GM23338 (cell line): ENCODE results near the gene AMZ1. TPM values are rescaled to one million over a fixed set of nuclear protein-coding genes. Genes with fewer than 3 reads are reported as not detected.
A peak's percentile ranks its signal among the peaks of the same experiment; 100 is the strongest.

Source experiments
- ATAC-seq: fragments of 200-7000 bp; cut with Tn5 transposase; 3 replicates; pipeline ENCODE4 v1.9.1; 2020
- DNase-seq: peaks from one replicate; pipeline ENCODE4 v3.0.0-alpha.2; 2015; ENCODE audit warnings: low spot score
- H2AFZ ChIP-seq: fragments of 200-600 bp; sonication (generic); 2 replicates; pipeline ENCODE4 v1.8.0; 2016; ENCODE audit warnings: antibody characterized with exemption, mild to moderate bottlenecking, moderate library complexity
- H3F3A ChIP-seq: fragments of 200-600 bp; sonication (generic); replicated peaks from 2 replicates; pipeline ENCODE4 v1.8.0; 2017; ENCODE audit warnings: antibody characterized with exemption, mixed run types, low read depth
- H3K27ac ChIP-seq: fragments of 200-600 bp; sonication (generic); 2 replicates; pipeline ENCODE4 v1.6.1; 2016; ENCODE audit warnings: low read depth
- H3K27me3 ChIP-seq: fragments of 200-600 bp; sonication (generic); 2 replicates; pipeline ENCODE4 v1.8.0; 2016; ENCODE audit warnings: mild to moderate bottlenecking, mixed run types, moderate library complexity; ENCODE audit not compliant: insufficient read depth
- H3K36me3 ChIP-seq: fragments of 200-600 bp; sonication (generic); 2 replicates; pipeline ENCODE4 v1.8.0; 2016; ENCODE audit warnings: mild to moderate bottlenecking; ENCODE audit not compliant: insufficient read depth
- H3K4me1 ChIP-seq: fragments of 200-600 bp; sonication (generic); 2 replicates; pipeline ENCODE4 v1.8.0; 2016; ENCODE audit warnings: mild to moderate bottlenecking, moderate library complexity; ENCODE audit not compliant: insufficient read depth
- H3K4me2 ChIP-seq: fragments of 200-600 bp; sonication (generic); 2 replicates; pipeline ENCODE4 v1.7.1; 2017; ENCODE audit warnings: mixed run types
- H3K4me3 ChIP-seq: fragments of 200-600 bp; sonication (generic); 2 replicates; pipeline ENCODE4 v1.6.1; 2016; ENCODE audit warnings: mixed run types
- H3K79me2 ChIP-seq: fragments of 200-600 bp; sonication (generic); replicated peaks from 2 replicates; pipeline ENCODE4 v1.8.0; 2017; ENCODE audit warnings: mild to moderate bottlenecking; ENCODE audit not compliant: insufficient read depth
- H3K9me2 ChIP-seq: fragments of 200-600 bp; sonication (generic); 2 replicates; pipeline ENCODE4 v1.8.0; 2017; ENCODE audit not compliant: insufficient read depth
- H4K20me1 ChIP-seq: fragments of 200-600 bp; sonication (generic); replicated peaks from 2 replicates; pipeline ENCODE4 v1.8.0; 2017; ENCODE audit warnings: mild to moderate bottlenecking; ENCODE audit not compliant: insufficient read depth
- H3K27ac Mint-ChIP-seq: 2 replicates; pipeline ENCODE4 v1.8.0; 2020; ENCODE audit warnings: inconsistent platforms, mild to moderate bottlenecking, moderate library complexity, mixed read lengths
- H3K27me3 Mint-ChIP-seq: 3 replicates; pipeline ENCODE4 v1.8.0; 2022; ENCODE audit warnings: low read depth, mild to moderate bottlenecking, moderate library complexity, mixed read lengths, inconsistent platforms; ENCODE audit not compliant: insufficient read depth, poor library complexity
- H3K36me3 Mint-ChIP-seq: 3 replicates; pipeline ENCODE4 v1.8.0; 2021; ENCODE audit warnings: low read depth, mild to moderate bottlenecking, inconsistent platforms, moderate library complexity, mixed read lengths
- H3K4me1 Mint-ChIP-seq: 3 replicates; pipeline ENCODE4 v1.8.0; 2020; ENCODE audit warnings: mild to moderate bottlenecking, inconsistent platforms, mixed read lengths
- H3K4me3 Mint-ChIP-seq: 3 replicates; pipeline ENCODE4 v1.8.0; 2021; ENCODE audit warnings: moderate library complexity, mild to moderate bottlenecking, inconsistent platforms, mixed read lengths
- H3K9me3 Mint-ChIP-seq: 3 replicates; pipeline ENCODE4 v1.8.0; 2020; ENCODE audit warnings: moderate library complexity, mild to moderate bottlenecking, inconsistent platforms, mixed read lengths
- CREB1 ChIP-seq: fragments of 250-450 bp; sonication (Bioruptor Pico); IDR thresholded peaks from 2 replicates; pipeline ENCODE4 v1.5.0; 2020; ENCODE audit warnings: low read depth, mild to moderate bottlenecking, moderate library complexity
- EZH2phosphoT487 ChIP-seq: fragments of 200-600 bp; sonication (generic); IDR thresholded peaks from one replicate; pipeline ENCODE4 v1.8.1; 2018; ENCODE audit warnings: antibody characterized with exemption; ENCODE audit not compliant: unreplicated experiment
- NANOG ChIP-seq: IDR thresholded peaks from 2 replicates; pipeline ENCODE4 v1.6.1; 2016; ENCODE audit warnings: antibody characterized with exemption, borderline replicate concordance
- POLR2AphosphoS5 ChIP-seq: IDR thresholded peaks from 2 replicates; pipeline ENCODE4 v1.6.1; 2016; ENCODE audit warnings: antibody characterized with exemption, low read depth
- STAT1 ChIP-seq: IDR thresholded peaks from one replicate; pipeline ENCODE4 v1.6.1; 2016; ENCODE audit warnings: antibody characterized with exemption; ENCODE audit not compliant: unreplicated experiment
- ZNF114 ChIP-seq: fragments of 250-450 bp; sonication (Bioruptor Pico); IDR thresholded peaks from 2 replicates; pipeline ENCODE4 v1.5.0; 2020; ENCODE audit warnings: mild to moderate bottlenecking, moderate library complexity
- ZNF331 ChIP-seq: fragments of 250-450 bp; sonication (Bioruptor Pico); IDR thresholded peaks from 2 replicates; pipeline ENCODE4 v1.5.0; 2020; ENCODE audit warnings: low read depth, mild to moderate bottlenecking, moderate library complexity
- polyA plus RNA-seq: library from polyadenylated mRNA; unstranded; fragments of >200 nt; fragmentation: Nextera tagmentation; extraction: Ambion mirVana; gene quantifications from 2 replicates; pipeline ENCODE4 v1.2.1, GENCODE V29; 2016
- total RNA-seq: library from RNA; depleted of rRNA; stranded (reverse); fragments of >200 nt; shearing (Covaris generic); gene quantifications from 2 replicates; pipeline ENCODE4 v1.2.3, GENCODE V29; 2014
- TF ChIP-seq, protein P1 (sequence below): IDR thresholded peaks from one replicate; pipeline ENCODE4 v1.6.1; 2018; ENCODE audit warnings: antibody characterized with exemption; ENCODE audit not compliant: unreplicated experiment
- TF ChIP-seq, protein P2 (sequence below): fragments of 250-450 bp; sonication (Bioruptor Pico); IDR thresholded peaks from 2 replicates; pipeline ENCODE4 v1.5.0; 2020; ENCODE audit warnings: mild to moderate bottlenecking, moderate library complexity
- TF ChIP-seq, protein P3 (sequence below): IDR thresholded peaks from 2 replicates; pipeline ENCODE4 v1.6.1; 2016; ENCODE audit warnings: antibody characterized with exemption
- TF ChIP-seq, protein P4 (sequence below), 2 experiments: fragments of 200-600 bp in 1 of 2; sonication (generic) in 1 of 2; conservative IDR thresholded peaks; 2 replicates each; pipeline versions ENCODE4 v1.5.1 to v1.6.1; 2016 to 2017; ENCODE audit warnings: antibody characterized with exemption in 2 of 2, low read depth in 2 of 2, mild to moderate bottlenecking in 2 of 2, moderate library complexity in 1 of 2

Gene AMZ1
- total and polyA plus RNA-seq, 2 experiments from 2014 or later: 0.73 to 4.5 TPM

DNA sequence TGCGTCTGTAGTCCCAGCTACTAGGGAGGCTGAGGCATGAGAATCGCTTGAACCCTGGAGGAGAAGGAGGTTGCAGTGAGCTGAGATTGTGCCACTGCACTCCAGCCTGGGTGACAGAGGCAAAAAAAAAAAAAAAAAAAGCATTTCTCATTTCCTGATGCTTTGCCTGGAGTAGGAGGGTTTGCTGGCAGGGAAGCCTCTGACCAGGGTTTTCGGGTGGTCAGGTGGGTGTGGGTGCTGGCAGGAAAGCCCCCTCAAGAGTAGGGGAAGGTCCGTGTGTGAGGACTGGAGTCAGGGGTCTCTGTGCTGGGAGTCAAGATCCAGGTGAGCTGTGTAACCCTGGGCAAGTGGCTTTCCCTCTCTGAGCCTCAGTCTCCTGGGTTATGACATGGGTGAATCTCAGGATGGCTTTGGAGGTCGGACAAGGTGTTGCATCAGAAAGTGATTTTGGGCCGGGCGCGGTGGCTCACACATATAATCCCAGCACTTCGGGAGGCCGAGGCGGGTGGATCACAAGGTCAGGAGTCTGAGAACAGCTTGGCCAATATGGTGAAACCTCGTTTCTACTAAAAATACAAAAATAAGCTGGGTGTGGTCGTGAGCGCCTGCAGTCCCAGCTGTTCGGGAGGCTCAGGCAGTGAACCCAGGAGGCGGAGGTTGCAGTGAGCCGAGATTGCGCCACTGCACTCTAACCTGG is 3.2 kb downstream of the AMZ1 start:
- H3K27me3 ChIP-seq: peaks cover 25% of the 10 kb centered on the region
- no peaks in the 10 kb centered on the region for H3K9me2 ChIP-seq
- no peak overlapping the region for H2AFZ ChIP-seq
- ATAC-seq (no peak), DNase-seq (no peak)
- Mint-ChIP-seq H3K27ac (0 out of 2 replicates have a peak overlapping the region, but pooled peaks have one; percentile 14), H3K36me3 (no peaks in the 10 kb centered on the region), H3K4me1 (peaks cover 13% of the 10 kb centered on the region), H3K4me3 (no peak overlapping the region), H3K9me3 (no peaks in the 10 kb centered on the region), H3K27me3 (peaks cover 26% of the 10 kb centered on the region)
- no peaks in the 10 kb centered on the region for H4K20me1 ChIP-seq
- H3K4me3 ChIP-seq: no peak overlapping the region
- TF ChIP-seq, protein P1, sequence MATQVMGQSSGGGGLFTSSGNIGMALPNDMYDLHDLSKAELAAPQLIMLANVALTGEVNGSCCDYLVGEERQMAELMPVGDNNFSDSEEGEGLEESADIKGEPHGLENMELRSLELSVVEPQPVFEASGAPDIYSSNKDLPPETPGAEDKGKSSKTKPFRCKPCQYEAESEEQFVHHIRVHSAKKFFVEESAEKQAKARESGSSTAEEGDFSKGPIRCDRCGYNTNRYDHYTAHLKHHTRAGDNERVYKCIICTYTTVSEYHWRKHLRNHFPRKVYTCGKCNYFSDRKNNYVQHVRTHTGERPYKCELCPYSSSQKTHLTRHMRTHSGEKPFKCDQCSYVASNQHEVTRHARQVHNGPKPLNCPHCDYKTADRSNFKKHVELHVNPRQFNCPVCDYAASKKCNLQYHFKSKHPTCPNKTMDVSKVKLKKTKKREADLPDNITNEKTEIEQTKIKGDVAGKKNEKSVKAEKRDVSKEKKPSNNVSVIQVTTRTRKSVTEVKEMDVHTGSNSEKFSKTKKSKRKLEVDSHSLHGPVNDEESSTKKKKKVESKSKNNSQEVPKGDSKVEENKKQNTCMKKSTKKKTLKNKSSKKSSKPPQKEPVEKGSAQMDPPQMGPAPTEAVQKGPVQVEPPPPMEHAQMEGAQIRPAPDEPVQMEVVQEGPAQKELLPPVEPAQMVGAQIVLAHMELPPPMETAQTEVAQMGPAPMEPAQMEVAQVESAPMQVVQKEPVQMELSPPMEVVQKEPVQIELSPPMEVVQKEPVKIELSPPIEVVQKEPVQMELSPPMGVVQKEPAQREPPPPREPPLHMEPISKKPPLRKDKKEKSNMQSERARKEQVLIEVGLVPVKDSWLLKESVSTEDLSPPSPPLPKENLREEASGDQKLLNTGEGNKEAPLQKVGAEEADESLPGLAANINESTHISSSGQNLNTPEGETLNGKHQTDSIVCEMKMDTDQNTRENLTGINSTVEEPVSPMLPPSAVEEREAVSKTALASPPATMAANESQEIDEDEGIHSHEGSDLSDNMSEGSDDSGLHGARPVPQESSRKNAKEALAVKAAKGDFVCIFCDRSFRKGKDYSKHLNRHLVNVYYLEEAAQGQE: no peak
- TF ChIP-seq, protein P2, sequence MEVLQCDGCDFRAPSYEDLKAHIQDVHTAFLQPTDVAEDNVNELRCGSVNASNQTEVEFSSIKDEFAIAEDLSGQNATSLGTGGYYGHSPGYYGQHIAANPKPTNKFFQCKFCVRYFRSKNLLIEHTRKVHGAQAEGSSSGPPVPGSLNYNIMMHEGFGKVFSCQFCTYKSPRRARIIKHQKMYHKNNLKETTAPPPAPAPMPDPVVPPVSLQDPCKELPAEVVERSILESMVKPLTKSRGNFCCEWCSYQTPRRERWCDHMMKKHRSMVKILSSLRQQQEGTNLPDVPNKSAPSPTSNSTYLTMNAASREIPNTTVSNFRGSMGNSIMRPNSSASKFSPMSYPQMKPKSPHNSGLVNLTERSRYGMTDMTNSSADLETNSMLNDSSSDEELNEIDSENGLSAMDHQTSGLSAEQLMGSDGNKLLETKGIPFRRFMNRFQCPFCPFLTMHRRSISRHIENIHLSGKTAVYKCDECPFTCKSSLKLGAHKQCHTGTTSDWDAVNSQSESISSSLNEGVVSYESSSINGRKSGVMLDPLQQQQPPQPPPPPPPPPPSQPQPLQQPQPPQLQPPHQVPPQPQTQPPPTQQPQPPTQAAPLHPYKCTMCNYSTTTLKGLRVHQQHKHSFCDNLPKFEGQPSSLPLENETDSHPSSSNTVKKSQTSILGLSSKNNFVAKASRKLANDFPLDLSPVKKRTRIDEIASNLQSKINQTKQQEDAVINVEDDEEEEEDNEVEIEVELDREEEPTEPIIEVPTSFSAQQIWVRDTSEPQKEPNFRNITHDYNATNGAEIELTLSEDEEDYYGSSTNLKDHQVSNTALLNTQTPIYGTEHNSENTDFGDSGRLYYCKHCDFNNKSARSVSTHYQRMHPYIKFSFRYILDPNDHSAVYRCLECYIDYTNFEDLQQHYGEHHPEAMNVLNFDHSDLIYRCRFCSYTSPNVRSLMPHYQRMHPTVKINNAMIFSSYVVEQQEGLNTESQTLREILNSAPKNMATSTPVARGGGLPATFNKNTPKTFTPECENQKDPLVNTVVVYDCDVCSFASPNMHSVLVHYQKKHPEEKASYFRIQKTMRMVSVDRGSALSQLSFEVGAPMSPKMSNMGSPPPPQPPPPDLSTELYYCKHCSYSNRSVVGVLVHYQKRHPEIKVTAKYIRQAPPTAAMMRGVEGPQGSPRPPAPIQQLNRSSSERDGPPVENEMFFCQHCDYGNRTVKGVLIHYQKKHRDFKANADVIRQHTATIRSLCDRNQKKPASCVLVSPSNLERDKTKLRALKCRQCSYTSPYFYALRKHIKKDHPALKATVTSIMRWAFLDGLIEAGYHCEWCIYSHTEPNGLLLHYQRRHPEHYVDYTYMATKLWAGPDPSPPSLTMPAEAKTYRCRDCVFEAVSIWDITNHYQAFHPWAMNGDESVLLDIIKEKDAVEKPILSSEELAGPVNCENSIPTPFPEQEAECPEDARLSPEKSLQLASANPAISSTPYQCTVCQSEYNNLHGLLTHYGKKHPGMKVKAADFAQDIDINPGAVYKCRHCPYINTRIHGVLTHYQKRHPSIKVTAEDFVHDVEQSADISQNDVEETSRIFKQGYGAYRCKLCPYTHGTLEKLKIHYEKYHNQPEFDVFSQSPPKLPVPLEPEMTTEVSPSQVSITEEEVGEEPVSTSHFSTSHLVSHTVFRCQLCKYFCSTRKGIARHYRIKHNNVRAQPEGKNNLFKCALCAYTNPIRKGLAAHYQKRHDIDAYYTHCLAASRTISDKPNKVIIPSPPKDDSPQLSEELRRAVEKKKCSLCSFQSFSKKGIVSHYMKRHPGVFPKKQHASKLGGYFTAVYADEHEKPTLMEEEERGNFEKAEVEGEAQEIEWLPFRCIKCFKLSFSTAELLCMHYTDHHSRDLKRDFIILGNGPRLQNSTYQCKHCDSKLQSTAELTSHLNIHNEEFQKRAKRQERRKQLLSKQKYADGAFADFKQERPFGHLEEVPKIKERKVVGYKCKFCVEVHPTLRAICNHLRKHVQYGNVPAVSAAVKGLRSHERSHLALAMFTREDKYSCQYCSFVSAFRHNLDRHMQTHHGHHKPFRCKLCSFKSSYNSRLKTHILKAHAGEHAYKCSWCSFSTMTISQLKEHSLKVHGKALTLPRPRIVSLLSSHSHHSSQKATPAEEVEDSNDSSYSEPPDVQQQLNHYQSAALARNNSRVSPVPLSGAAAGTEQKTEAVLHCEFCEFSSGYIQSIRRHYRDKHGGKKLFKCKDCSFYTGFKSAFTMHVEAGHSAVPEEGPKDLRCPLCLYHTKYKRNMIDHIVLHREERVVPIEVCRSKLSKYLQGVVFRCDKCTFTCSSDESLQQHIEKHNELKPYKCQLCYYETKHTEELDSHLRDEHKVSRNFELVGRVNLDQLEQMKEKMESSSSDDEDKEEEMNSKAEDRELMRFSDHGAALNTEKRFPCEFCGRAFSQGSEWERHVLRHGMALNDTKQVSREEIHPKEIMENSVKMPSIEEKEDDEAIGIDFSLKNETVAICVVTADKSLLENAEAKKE (CRISPR knock-in tag): no peak
- TF ChIP-seq EZH2phosphoT487: no peak
- TF ChIP-seq NANOG: no peak
- TF ChIP-seq, protein P3, sequence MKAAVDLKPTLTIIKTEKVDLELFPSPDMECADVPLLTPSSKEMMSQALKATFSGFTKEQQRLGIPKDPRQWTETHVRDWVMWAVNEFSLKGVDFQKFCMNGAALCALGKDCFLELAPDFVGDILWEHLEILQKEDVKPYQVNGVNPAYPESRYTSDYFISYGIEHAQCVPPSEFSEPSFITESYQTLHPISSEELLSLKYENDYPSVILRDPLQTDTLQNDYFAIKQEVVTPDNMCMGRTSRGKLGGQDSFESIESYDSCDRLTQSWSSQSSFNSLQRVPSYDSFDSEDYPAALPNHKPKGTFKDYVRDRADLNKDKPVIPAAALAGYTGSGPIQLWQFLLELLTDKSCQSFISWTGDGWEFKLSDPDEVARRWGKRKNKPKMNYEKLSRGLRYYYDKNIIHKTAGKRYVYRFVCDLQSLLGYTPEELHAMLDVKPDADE: no peak
- TF ChIP-seq, protein P4, sequence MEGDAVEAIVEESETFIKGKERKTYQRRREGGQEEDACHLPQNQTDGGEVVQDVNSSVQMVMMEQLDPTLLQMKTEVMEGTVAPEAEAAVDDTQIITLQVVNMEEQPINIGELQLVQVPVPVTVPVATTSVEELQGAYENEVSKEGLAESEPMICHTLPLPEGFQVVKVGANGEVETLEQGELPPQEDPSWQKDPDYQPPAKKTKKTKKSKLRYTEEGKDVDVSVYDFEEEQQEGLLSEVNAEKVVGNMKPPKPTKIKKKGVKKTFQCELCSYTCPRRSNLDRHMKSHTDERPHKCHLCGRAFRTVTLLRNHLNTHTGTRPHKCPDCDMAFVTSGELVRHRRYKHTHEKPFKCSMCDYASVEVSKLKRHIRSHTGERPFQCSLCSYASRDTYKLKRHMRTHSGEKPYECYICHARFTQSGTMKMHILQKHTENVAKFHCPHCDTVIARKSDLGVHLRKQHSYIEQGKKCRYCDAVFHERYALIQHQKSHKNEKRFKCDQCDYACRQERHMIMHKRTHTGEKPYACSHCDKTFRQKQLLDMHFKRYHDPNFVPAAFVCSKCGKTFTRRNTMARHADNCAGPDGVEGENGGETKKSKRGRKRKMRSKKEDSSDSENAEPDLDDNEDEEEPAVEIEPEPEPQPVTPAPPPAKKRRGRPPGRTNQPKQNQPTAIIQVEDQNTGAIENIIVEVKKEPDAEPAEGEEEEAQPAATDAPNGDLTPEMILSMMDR (conservative IDR thresholded peaks at IDR 0.05; ENCODE audit: low read depth in 2 of 2): no peak
- TF ChIP-seq STAT1: no peak
- no peak for TF ChIP-seq ZNF331 (CRISPR knock-in tag)
- no peak for TF ChIP-seq POLR2AphosphoS5
- no peak for TF ChIP-seq CREB1 (CRISPR knock-in tag)
- no peak for TF ChIP-seq ZNF114 (CRISPR knock-in tag)
- no peak overlapping the region for H3K4me2 ChIP-seq
- H3K36me3 ChIP-seq: no peaks in the 10 kb centered on the region
- no peaks in the 10 kb centered on the region; the same call in 1 of the 2 replicates for H3K4me1 ChIP-seq
- H3F3A ChIP-seq: 0 out of 2 replicates have a peak, but pooled peaks cover 9% of the 10 kb centered on the region
- no peak overlapping the region for H3K27ac ChIP-seq
- H3K79me2 ChIP-seq: no peaks in the 10 kb centered on the region
